ENCODE data around the gene SLC25A46.
"Not testable (repeated sequence)": the region's sequence is repeated elsewhere in the genome, so short reads cannot be mapped to it uniquely, and the experiment has no call there.

Gene SLC25A46

GRCh38 chr5:110788006-110788405, 49.2 kb downstream of the SLC25A46 start:
- H3K4me1 Mint-ChIP-seq (ENCODE audit: low read depth); H3K27me3 Mint-ChIP-seq; H3K36me3 Mint-ChIP-seq (ENCODE audit: low read depth); H3K9me3 Mint-ChIP-seq; H3K27ac Mint-ChIP-seq; H3K4me3 Mint-ChIP-seq; DNase-seq: not testable (repeated sequence)

- H3K4me1 Mint-ChIP-seq (ENCODE audit: low read depth), result no peaks in the 10 kb centered on the region
- DNase-seq, result no peak
- no peaks in the 10 kb centered on the region for H3K9me3 Mint-ChIP-seq
- H3K4me3 Mint-ChIP-seq, result no peak overlapping the region
- H3K27me3 Mint-ChIP-seq, result no peaks in the 10 kb centered on the region
- no peak overlapping the region for H3K27ac Mint-ChIP-seq
- H3K36me3 Mint-ChIP-seq (ENCODE audit: low read depth), result no peaks in the 10 kb centered on the region
Measured at GRCh38 chr5:110790673-110791072, 51.9 kb downstream of the SLC25A46 start.

GRCh38 chr5:110802998-110803397, 64.2 kb downstream of the SLC25A46 start:
- peaks cover 14% of the 10 kb centered on the region for H3K9me3 Mint-ChIP-seq
- H3K4me1 Mint-ChIP-seq (ENCODE audit: low read depth), result no peaks in the 10 kb centered on the region
- DNase-seq, result no peak
- no peaks in the 10 kb centered on the region for H3K36me3 Mint-ChIP-seq (ENCODE audit: low read depth)
- H3K4me3 Mint-ChIP-seq, result no peak overlapping the region
- H3K27me3 Mint-ChIP-seq, result peaks cover 22% of the 10 kb centered on the region
- no peak overlapping the region for H3K27ac Mint-ChIP-seq

GRCh38 chr5:110803467-110804326, 64.9 kb downstream of the SLC25A46 start:
- H3K36me3 Mint-ChIP-seq (ENCODE audit: low read depth), result no peaks in the 10 kb centered on the region
- no peak overlapping the region for H3K4me3 Mint-ChIP-seq
- H3K9me3 Mint-ChIP-seq, result peaks cover 14% of the 10 kb centered on the region
- H3K27me3 Mint-ChIP-seq, result peaks cover 22% of the 10 kb centered on the region
- H3K4me1 Mint-ChIP-seq (ENCODE audit: low read depth), result no peaks in the 10 kb centered on the region
- no peak overlapping the region for H3K27ac Mint-ChIP-seq
- DNase-seq, result no peak

- Mint-ChIP-seq H3K4me1 (ENCODE audit: low read depth) (no peaks in the 10 kb centered on the region), H3K27me3 (peaks cover 9% of the 10 kb centered on the region), H3K27ac (no peak overlapping the region), H3K36me3 (ENCODE audit: low read depth) (no peaks in the 10 kb centered on the region), H3K4me3 (no peak overlapping the region), H3K9me3 (peaks cover 16% of the 10 kb centered on the region)
- DNase-seq, result no peak
Measured at GRCh38 chr5:110807169-110807568, 68.4 kb downstream of the SLC25A46 start.

- peaks cover 9% of the 10 kb centered on the region for H3K27me3 Mint-ChIP-seq
- no peaks in the 10 kb centered on the region for H3K4me1 Mint-ChIP-seq (ENCODE audit: low read depth)
- H3K27ac Mint-ChIP-seq, result no peak overlapping the region
- no peak for DNase-seq
- H3K9me3 Mint-ChIP-seq, result peaks cover 7% of the 10 kb centered on the region
- no peak overlapping the region for H3K4me3 Mint-ChIP-seq
- no peaks in the 10 kb centered on the region for H3K36me3 Mint-ChIP-seq (ENCODE audit: low read depth)
Measured at GRCh38 chr5:110809006-110809405, 70.2 kb downstream of the SLC25A46 start.

All from activated T-cell treated with anti-CD3 and anti-CD28 coated beads, Interleukin-2, amount 50 U/mL, for 24 hours (primary cell).